Epithelial cell of esophagus (primary cell): ENCODE data around the gene CFAP126.
"Not testable (repeated sequence)": the region's sequence is repeated elsewhere in the genome, so short reads cannot be mapped to it uniquely, and the experiment has no call there.

Experiments used
- DNase-seq: peaks from one replicate; pipeline ENCODE4 v3.0.0; 2010; ENCODE audit warnings: low read depth
- H3K4me3 ChIP-seq: 2 replicates; pipeline ENCODE4 v1.5.1; 2011; ENCODE audit warnings: mild to moderate bottlenecking, low read length, control low read depth
- CTCF ChIP-seq: IDR thresholded peaks from 2 replicates; pipeline ENCODE4 v1.5.1; 2011; ENCODE audit warnings: low read depth, mild to moderate bottlenecking, low read length, control low read depth, inconsistent platforms; ENCODE audit not compliant: insufficient read depth; ENCODE audit errors: missing control alignments

The CFAP126 gene

DNA sequence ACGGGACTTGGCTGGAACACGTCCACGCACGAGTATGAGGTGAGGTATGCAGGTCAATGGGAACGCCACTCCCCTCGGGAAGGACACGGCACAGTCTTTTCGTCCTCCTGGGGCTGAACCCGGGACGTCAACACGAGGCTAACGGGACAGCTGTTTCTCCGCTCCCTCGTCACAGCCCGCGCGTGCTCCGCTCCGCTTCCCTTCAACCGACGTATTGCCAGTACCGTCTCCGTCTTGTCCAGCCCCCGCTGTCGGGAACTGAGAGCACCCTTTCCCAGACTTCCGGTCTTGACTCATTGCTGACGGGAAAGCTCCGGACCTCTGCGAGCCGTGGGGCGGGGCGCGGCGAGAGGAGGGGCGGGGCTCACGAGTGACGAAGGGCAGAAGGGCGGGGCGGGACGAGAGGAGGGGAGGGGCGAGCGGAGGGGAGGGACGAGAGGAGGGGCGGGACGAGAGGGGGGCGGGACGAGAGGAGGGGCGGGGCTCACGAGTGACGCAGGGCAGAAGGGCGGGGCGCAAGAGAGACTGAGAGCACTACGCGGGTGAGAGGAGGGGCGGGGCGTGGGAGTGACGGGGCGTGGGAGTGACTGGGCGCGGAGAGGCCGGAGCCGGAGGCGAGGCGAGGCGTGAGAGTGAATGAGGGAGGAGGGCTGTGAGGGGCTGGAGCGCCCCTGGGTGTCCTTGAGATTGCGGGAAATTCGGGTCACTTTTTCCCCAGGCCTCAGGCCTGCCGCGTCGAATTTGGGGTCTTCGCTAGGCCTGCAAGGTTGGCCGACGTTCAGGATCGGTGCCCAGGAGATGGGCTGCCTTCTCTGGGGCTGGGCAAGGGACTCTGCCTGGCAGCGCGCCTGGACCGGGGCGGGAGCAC, 22.2 kb upstream of the CFAP126 start:
- H3K4me3 ChIP-seq, result peak overlapping the region; percentile 76
- DNase-seq, result peak; percentile 97
- TF ChIP-seq CTCF, result no peak

- not testable (repeated sequence) for DNase-seq
- peak overlapping the region; percentile 67 for H3K4me3 ChIP-seq
Measured at GRCh38 chr1:161389158-161389557, 21.5 kb upstream of the CFAP126 start.

DNA sequence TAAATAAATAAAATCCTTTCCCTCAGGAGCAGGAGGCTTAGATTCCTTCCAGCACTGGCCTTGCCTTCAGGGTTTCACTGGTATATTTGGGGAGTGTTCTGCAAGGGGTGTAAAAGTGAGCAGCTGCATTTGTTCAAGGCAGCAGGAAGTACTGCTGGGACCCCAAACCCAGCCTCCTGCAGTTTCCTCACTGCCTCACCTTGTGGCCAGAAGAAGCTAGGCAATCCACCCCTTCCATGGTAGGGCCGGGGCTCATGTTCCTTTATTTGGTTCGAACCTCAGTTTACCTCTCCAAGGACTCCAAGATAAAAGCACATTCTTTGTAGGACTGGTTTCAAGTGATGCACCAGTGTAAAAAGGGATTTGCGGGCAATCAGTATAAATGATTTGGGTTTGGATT, 21.0 kb upstream of the CFAP126 start:
- no peak for TF ChIP-seq CTCF
- H3K4me3 ChIP-seq, result no peak overlapping the region
- no peak for DNase-seq

- DNase-seq, result peak; percentile 77
- no peak overlapping the region for H3K4me3 ChIP-seq
- peak; percentile 54 for TF ChIP-seq CTCF
Measured at GRCh38 chr1:161382214-161383019, 14.7 kb upstream of the CFAP126 start.

- H3K4me3 ChIP-seq, result no peak overlapping the region
- TF ChIP-seq CTCF, result no peak
- no peak for DNase-seq
Measured at GRCh38 chr1:161381707-161382106, 14.0 kb upstream of the CFAP126 start.

GRCh38 chr1:161379071-161379470, 11.4 kb upstream of the CFAP126 start:
- no peak for TF ChIP-seq CTCF
- peak overlapping the region; percentile 29 for H3K4me3 ChIP-seq
- DNase-seq, result peak; percentile 12

DNA sequence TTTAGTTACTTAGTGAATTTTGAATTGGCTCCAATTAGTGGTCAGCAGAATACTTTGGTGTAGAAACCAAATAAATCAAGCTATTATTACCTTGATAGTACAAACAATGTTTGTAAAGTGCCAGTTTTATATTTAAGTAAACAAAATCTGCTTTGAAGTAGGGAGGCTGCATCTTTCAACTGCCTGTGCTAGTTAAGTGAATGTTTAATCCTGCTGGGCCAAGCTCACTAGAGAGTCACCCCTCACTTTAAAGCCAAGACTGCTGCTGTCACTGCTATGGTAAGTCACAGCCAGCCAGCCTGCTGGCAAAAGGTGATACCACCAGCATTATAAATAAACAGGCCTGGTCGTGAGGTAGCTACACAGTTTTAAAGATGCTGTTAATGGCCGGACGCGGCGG, 10.3 kb upstream of the CFAP126 start:
- no peak for DNase-seq
- no peak for TF ChIP-seq CTCF
- no peak overlapping the region for H3K4me3 ChIP-seq
